ENCODE measurements around the gene TUBGCP2. TPM values are rescaled to one million over a fixed set of nuclear protein-coding genes. Genes with fewer than 3 reads are reported as not detected.

The TUBGCP2 gene
- total and polyA plus RNA-seq, 2 experiments from 2014 or later: 52.3 to 70.2 TPM

- no peak for DNase-seq (ENCODE audit: low read depth in 1 of 2, low spot score in 1 of 2)
- no peak for TF ChIP-seq CTCF (IDR thresholded peaks at IDR 0.05; ENCODE audit: low read depth, low read length)
- no peaks in the 10 kb centered on the region for H3K27me3 ChIP-seq
- H3K9me3 ChIP-seq (ENCODE audit: low read depth): no peaks in the 10 kb centered on the region
- no peak overlapping the region for H3K27ac ChIP-seq
- no peaks in the 10 kb centered on the region for H3K36me3 ChIP-seq
- H3K4me3 ChIP-seq: no peak overlapping the region
- H3K4me1 ChIP-seq (ENCODE audit: low read depth): no peaks in the 10 kb centered on the region
Observed at GRCh38 chr10:133346413-133346812, 37.7 kb upstream of the TUBGCP2 start.

- no peak for TF ChIP-seq CTCF (IDR thresholded peaks at IDR 0.05; ENCODE audit: low read depth, low read length)
- Histone ChIP-seq H3K27me3 (no peaks in the 10 kb centered on the region), H3K4me1 (ENCODE audit: low read depth) (no peaks in the 10 kb centered on the region)
Observed at GRCh38 chr10:133344236-133344635, 35.6 kb upstream of the TUBGCP2 start.

GRCh38 chr10:133343558-133343957, 34.9 kb upstream of the TUBGCP2 start:
- no peak for TF ChIP-seq CTCF (IDR thresholded peaks at IDR 0.05; ENCODE audit: low read depth, low read length)
- Histone ChIP-seq H3K27me3 (no peaks in the 10 kb centered on the region), H3K4me1 (ENCODE audit: low read depth) (no peaks in the 10 kb centered on the region), H3K9me3 (ENCODE audit: low read depth) (no peaks in the 10 kb centered on the region), H3K36me3 (no peaks in the 10 kb centered on the region), H3K27ac (no peak overlapping the region), H3K4me3 (no peak overlapping the region)
- no peak for DNase-seq (ENCODE audit: low read depth in 1 of 2, low spot score in 1 of 2)

More at GRCh38 chr10:133344236-133344635, 35.6 kb upstream of the TUBGCP2 start:
- Histone ChIP-seq H3K36me3 (no peaks in the 10 kb centered on the region), H3K4me3 (no peak overlapping the region), H3K9me3 (ENCODE audit: low read depth) (no peaks in the 10 kb centered on the region), H3K27ac (no peak overlapping the region)
- no peak for DNase-seq (ENCODE audit: low read depth in 1 of 2, low spot score in 1 of 2)

- Histone ChIP-seq H3K27me3 (peaks cover 4% of the 10 kb centered on the region), H3K4me1 (ENCODE audit: low read depth) (no peaks in the 10 kb centered on the region), H3K4me3 (no peak overlapping the region), H3K9me3 (ENCODE audit: low read depth) (no peaks in the 10 kb centered on the region), H3K27ac (no peak overlapping the region), H3K36me3 (no peaks in the 10 kb centered on the region)
- no peak for TF ChIP-seq CTCF (IDR thresholded peaks at IDR 0.05; ENCODE audit: low read depth, low read length)
- no peak for DNase-seq (ENCODE audit: low read depth in 1 of 2, low spot score in 1 of 2)
Observed at GRCh38 chr10:133342942-133343341, 34.3 kb upstream of the TUBGCP2 start.

GRCh38 chr10:133341983-133342382, 33.3 kb upstream of the TUBGCP2 start:
- Histone ChIP-seq H3K27me3 (peaks cover 13% of the 10 kb centered on the region), H3K9me3 (ENCODE audit: low read depth) (no peaks in the 10 kb centered on the region), H3K36me3 (no peaks in the 10 kb centered on the region), H3K27ac (no peak overlapping the region), H3K4me3 (no peak overlapping the region), H3K4me1 (ENCODE audit: low read depth) (no peaks in the 10 kb centered on the region)
- TF ChIP-seq CTCF (IDR thresholded peaks at IDR 0.05; ENCODE audit: low read depth, low read length): no peak
- DNase-seq (ENCODE audit: low read depth in 1 of 2, low spot score in 1 of 2): no peak

All from cardiac muscle cell (in vitro differentiated cells and primary cell).